SH-SY5Y (cell line): ENCODE results near the gene FOSL1.

ENCODE experiments used
- GATA2 ChIP-seq: IDR thresholded peaks from 2 replicates; pipeline ENCODE4 v1.6.1; 2011; ENCODE audit warnings: mild to moderate bottlenecking, low read depth, low read length
- GATA3 ChIP-seq: IDR thresholded peaks from 2 replicates; pipeline ENCODE4 v1.6.1; 2011; ENCODE audit warnings: low read depth, mild to moderate bottlenecking, low read length, moderate library complexity

FOSL1 gene

DNA sequence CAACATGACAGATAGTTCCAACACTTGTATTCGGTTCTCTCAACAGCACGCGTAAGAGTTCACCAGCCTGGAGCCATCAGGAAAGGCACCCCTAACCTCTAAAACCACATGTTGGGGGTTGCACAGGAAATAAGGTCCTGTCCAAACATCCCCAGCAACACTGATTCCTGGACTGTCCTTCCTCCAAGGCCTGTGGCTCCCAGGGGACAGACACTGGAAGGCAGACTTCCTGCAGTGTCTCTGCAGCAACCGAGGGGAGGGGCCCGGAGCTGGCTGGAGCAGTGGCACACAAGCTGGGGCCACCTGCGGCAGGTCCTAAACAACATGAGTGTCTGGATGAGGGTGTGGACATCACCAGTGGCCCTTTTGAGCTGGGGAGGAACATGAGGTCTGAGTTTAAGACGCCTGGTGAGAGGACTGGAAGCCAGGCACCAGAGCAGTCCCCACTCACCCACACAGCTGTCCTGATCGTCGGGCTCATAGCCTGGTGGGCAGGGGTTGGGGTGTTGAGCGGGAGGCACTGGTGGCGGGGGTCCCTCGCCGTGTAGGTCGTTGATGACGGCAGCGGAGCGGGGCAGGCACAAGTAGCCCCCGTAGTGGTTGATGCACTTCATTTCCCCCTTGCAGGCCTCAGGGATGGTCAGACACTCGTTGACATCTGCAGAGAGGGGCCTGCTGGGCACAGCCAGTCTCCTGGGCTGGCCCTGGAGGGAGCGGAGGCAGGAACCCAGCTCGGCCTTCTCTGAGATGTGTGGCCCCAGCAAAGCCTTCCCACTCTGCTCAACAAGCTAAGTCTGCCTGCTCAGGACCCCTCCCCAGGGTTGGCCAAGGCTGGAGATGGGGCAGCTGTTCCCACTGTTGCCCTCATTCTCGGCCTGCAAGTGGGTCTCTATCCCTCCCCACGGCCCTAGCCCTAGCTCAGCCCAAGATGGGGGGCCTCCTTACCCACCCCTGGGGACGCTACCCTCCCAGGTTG, 29.2 kb downstream of the FOSL1 start:
- TF ChIP-seq GATA2 (no peak), GATA3 (no peak)

DNA sequence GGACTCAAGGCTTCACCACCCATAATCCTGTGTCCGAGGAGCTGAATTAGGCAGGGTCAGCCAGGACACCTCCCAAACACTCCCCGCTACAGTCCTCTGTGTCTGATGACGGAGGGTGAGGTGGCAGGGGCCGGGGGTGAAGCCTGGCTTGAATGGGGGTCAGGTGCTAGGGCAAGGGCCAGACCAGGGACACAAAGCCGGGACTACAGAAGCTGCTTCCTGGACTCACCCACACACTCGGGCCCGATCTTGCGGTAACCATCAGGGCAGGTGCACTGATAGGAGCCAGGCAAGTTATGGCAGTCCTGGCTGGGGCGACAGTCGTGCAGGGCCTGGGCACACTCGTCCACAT, 29.9 kb downstream of the FOSL1 start:
- TF ChIP-seq GATA2 (no peak), GATA3 (no peak)

- no peak for TF ChIP-seq GATA3
- TF ChIP-seq GATA2 = no peak
Measured at GRCh38 chr11:65869643-65870306, 30.4 kb downstream of the FOSL1 start.

DNA sequence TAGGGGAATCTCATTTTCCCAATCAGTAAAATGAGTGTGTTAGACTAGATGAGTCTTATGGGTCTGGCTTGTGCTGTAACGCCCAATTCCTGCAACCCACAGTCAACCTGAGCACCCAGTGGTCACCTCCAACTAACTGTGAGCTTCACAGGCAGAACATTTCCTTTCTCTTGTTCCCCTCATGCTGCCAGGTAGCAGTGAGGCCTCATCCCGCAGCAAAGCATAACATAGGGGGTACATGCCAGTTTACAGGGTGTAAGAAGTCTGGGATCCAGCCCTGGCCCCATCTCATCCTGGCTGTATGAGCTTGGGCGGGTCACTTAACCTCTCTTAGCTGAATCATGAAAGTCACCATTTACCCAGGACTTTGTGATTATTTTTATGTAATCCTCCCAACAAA, 31.3 kb downstream of the FOSL1 start:
- TF ChIP-seq GATA2 (no peak), GATA3 (no peak)

- TF ChIP-seq GATA3 = no peak
- TF ChIP-seq GATA2 = no peak
Measured at GRCh38 chr11:65868076-65868667, 32.0 kb downstream of the FOSL1 start.

DNA sequence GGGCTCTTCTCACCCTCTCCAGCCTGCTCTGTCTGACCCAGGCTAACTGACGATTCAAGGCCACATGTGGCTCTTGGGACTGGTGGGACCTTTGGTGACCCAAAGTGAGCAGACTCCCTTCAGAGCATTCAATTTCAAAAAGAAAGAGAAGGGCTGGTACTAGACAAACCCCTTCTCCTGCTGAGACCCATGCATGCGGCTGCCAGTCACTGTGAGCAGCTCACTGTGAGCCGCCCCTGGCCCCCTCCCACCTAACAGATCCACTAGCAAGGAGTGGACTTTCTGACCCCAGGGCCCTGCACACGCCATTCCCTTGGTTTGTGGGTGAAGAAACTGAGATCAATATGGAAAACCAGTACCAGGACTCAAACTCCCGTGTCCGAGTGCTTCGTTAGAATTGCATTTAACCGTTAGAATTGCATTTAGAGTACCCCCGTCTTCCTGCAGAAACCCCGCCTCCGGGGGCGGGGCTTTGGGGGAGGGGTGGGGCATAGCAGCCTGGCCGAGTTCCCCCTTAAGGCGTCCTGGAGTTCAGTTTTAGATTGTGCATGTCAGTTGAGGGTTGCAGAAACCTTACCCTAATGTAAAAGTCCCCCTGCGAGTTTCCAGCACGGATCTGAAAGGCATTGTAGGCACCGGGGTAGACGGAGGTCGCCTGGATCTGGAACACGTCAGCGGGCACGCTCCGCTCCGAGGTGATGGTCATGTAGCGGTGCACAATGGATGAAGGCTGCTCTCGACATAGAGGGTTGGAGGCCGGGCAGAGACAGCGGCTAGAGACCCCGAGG, 32.7 kb downstream of the FOSL1 start:
- TF ChIP-seq GATA3 (no peak), GATA2 (no peak)

DNA sequence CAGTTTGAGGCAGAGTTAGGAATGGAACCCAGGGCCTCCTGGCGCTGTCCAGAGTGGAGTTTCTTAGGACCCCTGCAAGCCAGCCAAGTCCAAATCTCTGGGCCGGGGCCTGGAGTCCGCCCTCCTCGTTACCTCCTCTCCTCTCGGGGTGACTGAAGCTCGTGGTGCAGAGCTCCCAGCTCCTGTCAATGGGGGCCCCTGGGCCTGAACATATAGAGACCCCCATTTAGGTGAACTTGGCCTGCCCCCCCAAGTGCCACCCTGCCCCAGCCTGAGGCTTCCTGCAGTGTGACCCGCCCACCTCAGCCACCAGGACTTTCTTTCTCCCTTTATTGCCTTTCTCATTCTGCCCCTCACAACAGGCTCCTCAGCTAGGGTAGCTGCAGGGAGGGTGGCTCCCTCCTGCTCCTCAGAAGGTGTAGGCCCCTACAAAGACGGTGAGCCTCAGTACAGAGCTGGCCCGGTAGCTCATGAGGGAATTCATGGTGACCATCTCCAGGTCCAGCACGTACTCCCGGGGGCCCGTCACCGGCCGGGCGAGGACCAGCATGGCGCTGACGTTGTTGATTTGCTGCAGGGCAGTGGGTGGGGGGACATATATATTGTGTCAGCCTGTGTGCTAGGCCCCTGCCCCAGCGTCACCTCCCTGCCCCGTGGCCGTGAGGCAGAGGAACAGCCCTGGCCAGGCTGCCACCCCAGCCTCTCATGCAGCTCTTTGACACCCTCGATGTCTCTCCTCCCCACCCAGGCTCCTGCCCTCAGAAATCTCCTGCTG, 33.5 kb downstream of the FOSL1 start:
- TF ChIP-seq GATA2 (no peak), GATA3 (no peak)

DNA sequence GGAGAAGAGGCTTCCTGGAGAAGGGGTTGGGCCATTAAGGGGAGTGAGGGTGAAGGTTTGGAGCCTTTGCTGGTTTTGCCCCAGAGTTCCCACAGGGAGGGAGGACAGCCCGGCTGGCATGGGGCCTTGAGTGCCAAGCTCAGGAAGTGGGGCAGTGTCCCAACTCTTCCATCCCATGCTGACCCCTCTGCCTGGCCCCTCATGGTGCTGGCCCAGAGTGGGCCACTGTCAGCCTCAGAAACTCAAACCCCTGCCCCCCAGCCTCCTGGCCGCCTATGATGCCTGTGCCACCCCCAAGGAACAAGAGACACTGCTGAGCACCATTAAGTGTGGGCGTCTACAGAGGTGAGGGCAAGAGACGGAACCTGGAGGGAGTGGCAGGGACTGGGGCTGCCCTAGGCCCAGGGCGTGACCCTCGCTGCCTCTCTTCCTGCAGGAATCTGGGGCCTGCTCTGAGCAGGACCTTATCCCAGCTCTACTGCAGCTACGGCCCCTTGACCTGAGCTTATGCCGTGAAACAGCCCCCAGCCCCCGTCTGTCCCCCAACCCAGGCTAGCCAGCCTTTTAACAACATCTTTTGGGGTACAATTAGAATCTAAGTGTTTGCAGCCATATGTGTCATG, 34.5 kb downstream of the FOSL1 start:
- TF ChIP-seq GATA2 = no peak
- no peak for TF ChIP-seq GATA3

GRCh38 chr11:65864706-65865471, 35.3 kb downstream of the FOSL1 start:
- TF ChIP-seq GATA3 (no peak), GATA2 (no peak)

DNA sequence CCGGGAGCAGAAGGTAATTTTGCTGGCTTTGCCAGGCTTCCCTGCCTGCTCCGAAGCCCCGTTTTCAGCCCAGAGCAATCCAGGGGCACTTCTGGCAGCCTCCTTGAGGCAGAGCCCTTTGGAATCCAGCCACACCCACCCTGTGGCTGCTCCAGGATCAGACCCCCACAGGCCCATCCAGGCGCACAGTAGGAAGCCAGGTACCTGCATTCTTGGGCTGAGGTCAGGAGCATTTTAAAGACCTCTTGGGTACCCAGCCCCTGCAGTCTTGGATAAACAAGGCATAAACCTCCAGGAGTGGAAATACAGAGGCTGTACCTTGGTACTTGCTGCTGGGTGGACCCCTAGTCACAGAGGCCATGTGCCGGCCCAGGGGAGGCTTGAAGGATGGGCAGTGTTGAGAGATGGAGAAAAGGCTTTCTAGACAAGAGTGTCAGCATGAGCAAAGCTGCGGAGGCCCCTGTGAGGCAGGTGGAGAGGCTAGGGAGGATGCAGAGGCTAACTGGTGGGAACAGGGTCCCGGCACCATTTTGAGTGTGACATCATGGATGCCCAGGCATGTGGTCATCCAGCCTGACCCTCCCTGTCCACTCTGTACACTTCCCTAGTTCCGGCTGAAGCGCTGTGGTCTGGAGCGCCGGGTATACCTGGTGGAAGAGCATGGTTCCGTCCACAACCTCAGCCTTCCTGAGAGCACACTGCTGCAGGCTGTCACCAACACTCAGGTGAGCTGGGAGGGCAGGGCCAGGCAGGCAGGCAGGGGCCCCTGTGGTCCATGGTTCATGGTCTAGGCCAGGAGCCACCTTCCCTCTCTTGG, 36.1 kb downstream of the FOSL1 start:
- no peak for TF ChIP-seq GATA3
- no peak for TF ChIP-seq GATA2
